Suppressor macrophage treated with lipopolysaccharide for 1 hour (primary cell): ENCODE measurements around the gene SIAE.

Source experiments
- DNase-seq, 3 donors: peaks; one replicate each; pipeline ENCODE4 v3.0.0-alpha.2; 2020 to 2022

Gene SIAE

DNA sequence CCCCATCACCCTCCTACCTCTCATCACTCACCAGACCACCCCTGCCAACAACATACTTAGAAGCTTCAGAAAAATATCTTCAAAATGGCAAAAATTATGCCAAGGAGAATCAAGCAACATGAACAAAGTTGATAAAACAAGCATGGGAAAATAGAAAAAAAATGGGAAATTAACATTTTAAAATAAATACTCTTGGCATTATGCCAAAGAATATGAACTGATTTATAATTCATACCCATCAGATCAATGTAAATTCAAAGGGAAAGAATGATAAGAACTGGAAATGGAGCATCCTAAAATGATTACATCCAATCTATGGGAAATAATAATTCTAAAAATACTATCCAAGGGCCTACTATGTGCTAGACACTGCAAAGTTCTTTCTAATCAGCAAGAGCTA is 12.0 kb downstream of the SIAE start:
- DNase-seq, result no peak

DNA sequence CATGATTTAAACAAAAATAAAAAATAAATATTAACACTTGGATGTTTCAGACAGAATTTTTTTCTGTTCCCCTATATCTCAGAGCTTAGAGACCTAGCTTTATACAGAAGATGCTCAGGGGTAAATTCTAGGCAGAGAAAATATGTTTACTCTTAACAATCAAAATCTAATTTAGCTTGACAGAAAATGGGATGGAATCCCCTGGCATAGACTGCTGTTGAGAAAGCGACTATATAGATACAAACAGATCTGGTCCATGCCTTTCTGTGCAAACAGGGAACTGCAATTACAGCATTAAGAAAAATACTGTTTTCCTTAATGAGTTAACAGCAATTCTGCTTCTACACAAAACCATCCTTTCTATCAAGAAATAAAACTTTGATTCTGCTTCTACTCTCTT is 14.6 kb downstream of the SIAE start:
- no peak for DNase-seq

DNA sequence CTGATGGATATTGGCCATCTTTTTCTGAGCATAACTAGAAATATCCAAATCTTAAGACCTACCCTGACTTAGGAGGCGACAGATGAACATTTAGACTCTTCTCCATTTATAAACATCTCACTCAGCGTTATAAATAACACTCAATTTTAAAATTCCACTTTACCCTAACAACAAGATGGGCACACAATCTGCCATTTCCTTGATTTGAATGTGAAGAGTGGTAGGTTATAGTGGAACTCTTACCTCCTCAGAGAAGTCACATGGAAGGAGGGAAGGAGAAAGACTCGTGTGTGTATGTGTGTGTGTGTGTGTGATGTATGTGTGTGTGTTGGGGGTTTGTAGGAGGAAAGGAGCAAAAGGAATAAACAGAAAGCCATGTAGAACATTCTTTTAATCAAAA is 15.0 kb downstream of the SIAE start:
- no peak for DNase-seq

DNA sequence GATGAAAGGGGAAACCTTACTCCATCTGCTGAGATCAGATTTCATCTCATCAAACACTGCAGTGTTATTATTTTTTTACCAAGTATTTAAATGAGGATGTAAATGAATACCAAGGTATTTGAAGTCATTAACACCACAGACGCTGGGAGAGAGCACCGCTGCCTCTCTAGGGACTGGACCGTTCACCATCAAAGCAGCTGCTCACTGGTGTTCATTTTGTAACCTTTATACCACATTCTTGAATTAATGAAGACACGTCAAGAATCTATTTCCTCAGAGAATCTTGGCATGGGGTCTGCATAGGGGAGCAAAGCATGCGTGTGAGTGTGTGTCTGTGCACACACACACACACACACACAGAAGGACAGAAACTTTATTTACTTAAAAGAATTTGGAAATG is 15.6 kb downstream of the SIAE start:
- DNase-seq, result no peak

DNA sequence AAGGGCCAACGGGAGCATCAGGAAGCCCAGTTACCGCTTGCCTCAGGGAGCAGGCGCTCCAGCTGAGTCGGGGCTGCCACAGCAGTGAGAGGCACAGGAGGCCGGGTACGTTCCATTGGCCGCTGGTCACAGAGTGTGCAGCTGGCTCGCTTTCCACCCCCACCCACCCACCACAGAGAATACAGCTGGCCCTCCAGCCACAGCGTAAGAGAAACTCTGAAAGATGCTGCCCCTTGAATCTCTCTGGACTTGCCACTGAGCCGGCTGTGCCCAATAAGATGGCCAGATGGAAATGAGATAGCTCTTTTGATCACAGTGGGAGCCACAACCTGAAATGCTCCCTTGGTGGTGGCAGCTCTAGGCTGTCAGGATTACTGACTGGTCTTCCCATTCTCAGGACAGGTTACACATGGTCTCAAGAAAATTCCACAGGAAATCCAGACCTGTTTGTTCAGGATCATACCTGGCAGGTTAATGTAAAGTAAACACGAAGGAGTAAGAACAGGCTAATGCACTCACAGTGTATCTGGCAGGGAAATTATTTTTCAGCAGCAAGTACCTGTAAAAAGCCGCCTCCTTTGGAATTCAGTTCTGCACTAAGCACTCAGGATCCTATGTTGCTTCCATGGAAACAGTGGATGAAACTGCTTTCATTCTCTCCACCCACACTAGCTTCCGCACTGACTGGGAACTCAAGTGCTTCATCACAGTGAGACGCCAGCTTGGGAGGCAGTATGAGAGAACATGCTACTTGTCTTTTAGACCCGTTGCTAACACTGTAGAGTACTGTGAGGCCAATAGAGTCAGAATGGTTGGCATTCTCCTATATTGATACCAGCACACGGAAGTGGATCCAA is 16.5 kb downstream of the SIAE start:
- DNase-seq, result no peak

DNA sequence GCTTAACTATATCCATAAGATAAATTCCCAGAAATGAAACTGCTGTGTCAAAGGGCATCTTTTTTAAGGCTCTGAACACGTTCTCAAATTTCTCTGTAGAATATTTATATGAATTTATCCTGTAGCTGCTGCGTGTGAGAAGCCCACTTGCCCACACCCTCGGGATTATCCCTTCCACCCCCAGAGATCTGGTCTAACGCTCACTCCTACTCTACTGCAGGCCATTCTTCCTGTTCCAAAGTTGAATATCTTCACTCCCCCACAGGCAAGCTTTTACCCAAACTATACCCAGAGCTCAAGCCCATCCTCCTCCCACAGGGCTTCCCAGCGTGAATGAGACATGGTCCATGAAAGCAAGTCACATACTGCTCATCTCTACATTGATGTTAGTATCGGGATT is 24.9 kb downstream of the SIAE start:
- no peak for DNase-seq

DNA sequence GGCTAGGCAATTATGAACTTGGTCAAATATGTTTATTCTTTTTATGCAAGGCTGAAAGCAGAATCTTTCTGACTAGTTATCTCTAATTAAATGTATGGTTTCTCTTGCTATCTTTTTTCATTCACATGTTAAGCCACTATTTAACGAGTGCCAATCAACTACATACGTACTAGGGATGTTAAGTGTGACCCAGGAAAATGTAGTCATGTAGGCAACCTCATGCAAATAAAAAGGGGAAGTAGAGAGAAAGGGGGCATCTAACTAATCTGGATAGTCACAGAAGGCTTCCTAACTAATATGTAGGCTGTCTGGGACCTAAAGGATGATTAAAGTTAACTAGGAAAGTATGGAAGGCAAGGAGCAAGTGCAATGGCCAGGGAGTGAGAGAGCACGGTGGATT is 27.4 kb downstream of the SIAE start:
- no peak for DNase-seq

DNA sequence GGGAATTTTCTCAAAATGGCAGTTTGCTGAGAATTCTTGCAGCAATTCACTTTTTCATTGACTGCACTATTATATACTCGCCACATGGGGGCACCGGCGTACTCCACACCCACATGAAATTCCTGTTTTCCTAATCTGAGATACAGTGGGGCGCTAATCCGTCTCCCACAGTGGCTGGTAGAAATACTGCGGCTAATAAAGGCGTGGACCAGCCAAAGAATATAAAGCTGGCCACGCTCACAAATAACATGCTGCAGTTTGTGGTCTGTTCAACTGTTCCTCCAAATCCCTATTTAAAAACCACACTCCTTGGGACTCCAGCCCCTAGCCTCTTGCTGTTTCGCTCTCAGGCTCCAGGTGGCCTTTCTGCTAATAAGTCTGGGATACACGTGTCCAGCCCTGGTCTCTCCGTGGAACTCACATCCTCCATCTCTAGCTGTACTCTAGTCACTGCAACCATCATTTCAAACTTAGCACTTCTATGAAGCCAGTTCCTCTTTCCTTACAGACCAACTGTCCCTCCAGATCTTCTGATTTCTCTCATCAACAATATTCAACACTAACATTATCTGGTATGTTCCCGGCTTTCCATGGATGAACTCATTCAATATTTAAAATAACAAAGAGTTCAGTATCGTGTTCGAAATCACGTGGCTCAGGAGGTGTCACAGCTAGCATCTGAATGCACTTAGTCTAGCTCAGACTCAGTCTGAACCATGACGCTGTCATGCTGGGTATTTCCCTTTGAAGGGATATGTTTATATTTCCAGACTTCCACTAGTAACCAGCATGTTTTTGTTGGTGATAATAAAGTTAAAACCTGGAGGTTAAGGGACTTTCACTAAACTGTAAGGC is 28.9 kb downstream of the SIAE start:
- peak; percentile 67 to 72 (median 69) for DNase-seq

DNA sequence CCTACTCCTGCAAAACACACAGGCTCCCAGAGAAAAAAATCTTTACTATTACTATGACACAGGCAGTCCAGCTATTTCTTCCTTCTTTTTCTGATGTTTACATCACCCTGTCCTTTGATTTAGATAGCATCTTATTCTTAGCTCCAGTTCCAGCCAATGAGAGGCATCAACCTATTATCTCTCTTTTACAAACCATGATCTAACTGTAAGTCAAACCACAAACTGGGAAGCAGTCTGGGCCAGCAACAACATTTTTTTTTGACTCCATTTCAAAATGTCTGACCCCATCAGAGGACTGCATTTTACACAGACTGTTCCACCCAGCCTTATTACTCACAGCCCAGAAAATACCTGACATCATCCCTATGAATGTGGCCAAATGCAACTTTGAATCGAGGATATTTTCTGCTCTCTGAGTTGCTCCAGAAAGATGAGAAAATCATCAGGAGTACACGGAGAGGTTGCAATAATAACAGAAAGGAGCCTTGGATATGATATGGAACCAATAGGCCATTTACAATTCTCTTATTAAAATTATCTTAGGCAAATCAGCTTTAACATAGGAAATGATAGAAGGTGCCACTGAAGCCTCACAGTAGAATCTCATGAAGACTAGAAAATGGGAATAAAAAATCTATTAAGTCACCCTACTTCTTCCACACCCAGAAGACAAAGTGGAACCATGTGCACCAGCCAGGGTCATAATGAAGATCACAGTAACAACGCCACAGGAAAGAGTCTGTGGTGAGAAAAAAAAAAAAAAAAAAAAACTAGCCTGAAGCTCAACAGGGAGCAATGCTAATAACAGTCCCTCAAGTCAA is 29.7 kb downstream of the SIAE start:
- DNase-seq, result peak in 1 of 3 donors; percentile 35

DNA sequence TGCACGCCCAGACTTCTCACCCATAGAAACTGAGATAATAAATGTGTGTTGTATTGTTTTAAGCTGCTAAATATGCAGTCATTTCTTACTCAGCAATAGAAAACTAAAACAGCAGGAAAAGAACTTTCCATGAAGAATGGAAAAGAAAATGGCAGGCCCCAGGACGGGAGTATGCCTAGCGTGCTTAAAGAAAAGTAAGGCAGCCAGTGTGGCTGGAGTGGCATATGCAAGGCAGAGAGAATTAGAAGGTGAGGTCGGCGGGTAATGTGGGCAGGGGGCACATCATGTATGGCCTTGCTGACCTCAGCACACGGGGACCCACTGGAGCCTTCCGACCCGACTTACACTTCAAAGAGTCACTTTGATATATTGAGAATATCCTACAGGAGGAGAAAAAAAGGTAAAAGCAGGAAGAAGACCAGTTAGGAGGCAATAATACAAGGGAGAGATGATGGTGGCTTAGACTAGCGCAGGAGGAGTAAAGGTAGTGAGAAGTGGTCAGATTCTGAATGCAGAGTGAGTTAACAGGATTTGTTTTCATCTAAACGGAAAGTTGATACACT is 30.4 kb downstream of the SIAE start:
- no peak for DNase-seq

DNA sequence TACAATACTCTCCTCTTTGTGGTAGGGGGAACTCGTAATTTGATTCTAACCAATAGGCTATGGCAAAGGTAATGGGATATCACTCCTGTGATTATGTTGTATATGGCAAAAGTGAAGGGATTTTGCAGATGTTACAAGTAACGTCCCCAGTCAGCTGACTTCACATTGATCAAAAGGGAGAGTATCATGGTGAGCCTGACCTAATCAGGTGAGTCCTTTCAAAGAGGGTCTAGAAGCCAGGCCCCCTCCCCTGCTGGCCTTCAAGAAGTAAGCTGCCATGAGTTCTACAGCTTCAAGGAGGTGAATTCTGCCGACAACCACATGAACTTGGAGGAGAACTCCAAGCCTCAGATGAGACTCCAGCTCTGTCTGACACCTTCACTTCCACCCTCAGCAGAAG is 30.9 kb downstream of the SIAE start:
- DNase-seq, result no peak

DNA sequence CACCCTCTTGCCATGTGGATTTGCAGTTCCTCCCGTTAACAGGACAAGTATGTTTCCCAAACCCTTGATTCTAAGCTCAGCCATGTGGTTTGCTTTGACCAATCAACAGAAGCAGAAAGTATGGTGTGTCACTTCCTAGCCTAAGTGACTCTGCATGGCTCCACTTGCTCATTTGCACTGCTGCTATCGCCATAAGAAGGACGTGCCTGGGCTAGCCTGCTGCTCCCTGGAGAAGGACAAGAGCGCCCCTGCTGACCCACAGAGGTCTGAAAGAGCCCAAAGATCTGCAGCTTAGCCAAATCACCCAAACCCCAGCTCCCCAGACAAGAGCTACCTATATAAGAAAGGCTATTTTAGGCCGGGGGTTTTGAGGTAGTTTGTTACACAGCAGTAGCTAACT is 32.9 kb downstream of the SIAE start:
- DNase-seq, result no peak

DNA sequence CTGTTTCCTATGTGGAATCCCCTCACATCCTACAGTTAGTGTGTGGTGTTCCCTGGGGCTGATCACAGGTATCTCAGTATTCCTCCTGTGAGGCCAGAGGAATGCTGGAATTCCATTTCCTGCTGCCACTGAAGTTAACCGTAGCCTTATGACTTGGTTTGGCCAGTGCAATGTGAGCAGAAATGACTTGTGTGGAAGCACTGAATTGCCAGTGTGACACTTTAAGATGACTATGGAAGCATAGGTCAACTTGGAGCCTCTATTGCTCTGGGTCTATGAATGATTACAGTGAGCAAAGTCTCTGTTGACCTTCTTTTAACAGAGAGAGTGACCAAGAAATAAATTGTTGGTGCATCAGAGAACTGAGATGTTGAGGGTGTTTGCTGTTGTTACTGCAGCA is 34.4 kb downstream of the SIAE start:
- no peak for DNase-seq

DNA sequence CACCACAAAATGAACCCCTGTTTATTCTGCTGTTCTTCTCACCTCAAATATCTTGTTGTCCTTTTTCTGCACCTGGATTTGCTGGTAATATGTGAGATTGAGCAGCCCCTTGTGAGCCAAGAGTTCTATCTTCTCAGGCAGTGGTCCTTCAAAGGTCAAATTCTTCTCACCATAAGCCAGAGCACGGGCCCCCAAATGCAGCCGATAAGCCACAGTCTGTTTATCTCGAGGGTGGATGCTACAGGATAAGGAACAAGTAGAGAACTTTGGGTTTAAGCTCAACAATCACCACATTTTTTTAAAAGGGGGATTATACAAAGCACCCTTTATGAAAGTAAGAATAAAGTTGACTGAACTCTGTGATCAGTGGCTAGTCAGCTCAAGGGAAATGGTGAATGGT is 35.0 kb downstream of the SIAE start:
- DNase-seq, result no peak

DNA sequence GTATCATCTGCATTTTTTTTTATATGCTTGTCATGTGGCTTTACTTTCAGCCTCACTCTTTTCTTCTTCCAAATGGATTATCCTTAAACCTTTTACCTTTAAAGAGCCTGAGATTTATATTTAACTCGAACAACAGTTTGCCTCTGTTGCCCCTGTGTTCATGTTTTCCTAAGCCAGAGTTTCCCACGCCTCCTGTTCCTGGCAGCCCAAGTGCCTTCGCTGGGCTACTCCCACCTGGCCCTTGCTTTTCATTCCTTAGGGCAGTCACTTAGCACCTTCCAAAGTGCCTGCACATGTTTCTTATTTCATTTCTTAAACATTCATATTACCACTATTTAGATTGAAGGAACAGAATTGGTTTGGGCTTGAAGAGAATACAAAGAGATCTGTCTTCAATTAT is 37.6 kb downstream of the SIAE start:
- DNase-seq, result no peak

DNA sequence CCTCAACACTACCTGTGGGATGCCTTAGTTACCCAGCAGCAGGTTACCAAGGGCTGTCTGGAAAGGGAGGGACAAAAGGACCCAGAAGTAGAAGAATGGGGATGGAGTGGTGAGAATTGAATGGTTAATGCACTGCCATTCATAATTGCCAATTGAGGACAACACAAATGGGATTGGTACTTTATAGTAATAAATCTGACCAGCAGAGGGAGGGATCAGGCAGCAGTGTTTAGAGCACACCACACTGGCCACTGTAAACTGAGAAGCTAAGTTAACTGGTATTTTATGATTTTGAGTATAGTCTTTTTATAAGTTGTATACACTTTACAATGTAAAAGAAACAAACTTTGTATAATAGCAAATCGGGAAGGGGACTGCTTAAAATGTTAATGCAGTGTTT is 40.2 kb downstream of the SIAE start:
- no peak for DNase-seq

DNA sequence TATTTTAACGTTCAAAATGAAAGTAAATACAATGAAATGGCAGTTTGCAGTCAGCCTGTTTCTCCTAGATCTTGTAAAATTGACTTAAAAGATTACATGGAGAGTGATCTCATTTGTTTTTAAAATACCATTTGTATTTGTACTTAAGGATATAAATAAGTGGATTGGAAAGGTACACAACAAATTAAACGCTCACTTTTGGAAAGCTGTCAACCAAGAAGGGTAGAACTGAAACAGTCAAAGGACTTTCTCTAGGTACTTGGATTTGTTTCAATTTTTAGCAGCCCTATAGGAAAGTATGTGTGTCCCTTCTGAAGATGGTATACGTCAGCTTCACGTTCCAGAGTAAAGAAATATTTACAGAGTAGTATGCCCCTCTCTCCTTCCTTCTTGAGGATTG is 43.6 kb downstream of the SIAE start:
- no peak for DNase-seq

DNA sequence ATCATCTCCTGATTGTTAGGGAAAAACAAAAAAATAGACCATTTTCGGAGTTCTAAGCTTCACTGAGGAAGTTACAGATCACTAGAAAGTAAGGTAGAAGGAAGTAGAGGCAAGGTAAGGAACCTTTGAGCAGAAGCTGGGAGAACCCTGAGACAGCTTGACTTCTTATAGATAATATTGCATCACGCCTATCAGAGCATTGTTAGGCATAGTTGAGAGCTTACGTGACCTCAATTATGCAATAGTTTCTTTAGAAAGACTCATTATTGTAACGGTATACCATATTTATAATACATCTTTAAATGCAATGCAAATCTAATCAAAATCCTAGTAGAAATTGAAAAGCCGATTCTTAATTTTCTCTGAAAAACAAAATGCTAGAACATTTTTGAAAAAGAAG is 46.0 kb downstream of the SIAE start:
- DNase-seq, result no peak

DNA sequence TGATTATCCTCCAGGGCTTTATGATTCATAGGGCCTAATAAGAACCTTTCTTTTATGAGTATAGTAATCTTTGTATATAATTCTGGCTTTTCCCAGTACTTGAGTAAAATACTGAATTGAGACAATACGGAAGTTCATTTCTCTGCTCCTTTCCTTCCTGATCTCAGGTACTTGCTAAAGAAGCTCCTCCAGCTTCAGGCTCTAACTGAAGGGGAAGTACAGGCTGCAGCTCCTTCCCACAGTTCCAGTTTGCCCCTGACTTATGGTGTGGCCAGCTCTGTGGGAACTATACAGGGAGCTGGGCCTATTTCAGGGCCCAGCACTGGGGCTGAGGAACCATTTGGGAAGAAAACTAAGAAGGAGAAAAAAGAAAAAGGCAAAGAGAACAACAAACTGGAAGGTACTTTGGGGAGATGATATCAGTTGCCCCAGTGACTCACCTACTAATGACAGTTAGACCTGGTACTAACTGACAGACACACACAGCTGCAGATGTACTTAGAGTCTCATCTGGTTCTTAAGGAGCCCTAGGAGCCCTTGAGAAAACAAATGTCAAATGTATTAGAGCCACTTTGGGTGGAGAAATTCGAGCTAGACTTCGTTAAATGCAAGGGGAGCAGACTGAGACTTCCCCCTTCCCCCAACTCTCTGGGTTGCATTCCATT is 47.9 kb downstream of the SIAE start:
- peak in 1 of 3 donors; percentile 14 for DNase-seq

DNA sequence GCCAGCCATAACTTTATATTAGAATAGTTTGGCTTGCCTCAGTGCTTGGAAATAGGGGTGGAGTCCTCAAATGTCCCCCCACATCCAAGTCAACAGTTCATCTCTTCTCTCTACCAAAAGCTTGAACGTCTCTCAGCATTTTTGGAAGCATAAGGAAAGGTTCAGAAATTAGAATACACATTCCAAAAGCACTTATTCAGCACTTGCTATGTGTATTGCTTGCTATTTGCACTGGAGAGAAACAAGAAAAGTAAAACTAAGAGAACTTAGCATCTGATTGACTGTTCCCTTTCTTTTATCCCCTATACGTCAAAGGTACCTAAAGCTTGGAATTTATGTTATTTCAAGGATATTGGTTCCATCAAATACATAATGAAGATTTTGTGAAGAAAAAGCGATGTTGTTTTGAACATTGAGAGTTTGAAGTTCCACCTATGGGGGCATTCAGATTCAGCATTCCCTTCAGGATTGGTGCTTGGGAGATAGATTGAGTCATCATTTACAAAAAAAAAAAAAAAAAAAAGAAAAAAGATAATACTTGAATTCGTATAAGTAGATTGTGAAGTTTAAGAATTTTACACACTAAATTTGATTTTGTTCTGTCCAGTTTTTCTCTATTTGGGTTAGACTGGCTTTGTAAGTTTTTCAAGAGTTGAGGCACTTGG is 49.5 kb downstream of the SIAE start:
- DNase-seq, result no peak

DNA sequence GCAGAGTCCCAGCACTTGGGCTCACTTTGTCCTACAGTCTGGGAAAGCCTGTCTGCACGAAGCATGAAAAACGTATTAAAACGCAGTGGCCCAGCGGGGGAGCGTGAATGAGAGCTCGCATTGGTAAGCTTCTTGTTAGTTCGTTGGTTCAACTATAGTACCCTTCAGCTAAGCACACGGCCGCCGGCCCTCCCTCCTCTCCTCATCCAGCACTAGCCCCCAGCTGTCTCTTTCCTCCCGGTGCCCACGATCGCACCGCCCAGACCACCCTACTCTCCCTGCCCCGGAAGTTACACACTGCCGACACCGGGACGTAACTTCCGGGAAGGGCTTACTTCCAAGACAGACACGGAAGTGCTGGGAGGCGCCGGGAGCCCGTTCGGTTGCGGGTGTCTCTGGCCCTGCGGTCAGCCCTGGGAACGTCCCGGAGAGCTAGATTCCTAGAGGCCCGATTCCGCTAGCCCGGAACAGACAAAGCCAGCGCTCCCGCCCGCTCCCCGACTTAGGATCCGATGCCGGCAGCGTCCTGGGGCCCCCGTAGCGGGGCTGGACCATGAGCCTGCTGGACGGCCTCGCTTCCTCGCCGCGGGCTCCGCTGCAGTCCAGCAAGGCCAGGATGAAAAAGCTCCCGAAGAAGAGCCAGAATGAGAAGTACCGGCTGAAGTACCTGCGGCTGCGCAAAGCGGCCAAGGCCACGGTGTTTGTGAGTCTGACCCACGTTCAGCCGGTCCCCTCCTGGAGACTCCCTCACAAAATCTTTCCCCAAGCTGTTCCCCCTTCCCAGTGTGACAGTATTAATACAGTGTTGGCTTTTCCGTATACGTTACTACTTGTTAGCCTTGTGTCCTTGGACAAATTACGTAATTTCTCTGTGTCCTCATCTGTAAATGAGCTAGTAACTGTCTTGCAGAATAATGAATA is 50.7 kb downstream of the SIAE start, which contains the start of gene TBRG1:
TSS of gene TBRG1 (plus strand) at position 334 of the 921 bp plus-strand sequence. CDS start at position 554, 220 bp downstream.
- DNase-seq, result peak; percentile 89 to 93 (median 92)
